HG03060 (cell line): Measurements from ENCODE around the gene RAI14.
"Not testable (repeated sequence)": the region's sequence is repeated elsewhere in the genome, so short reads cannot be mapped to it uniquely, and the experiment has no call there.

Experiments
- ATAC-seq: cut with Tn5 transposase; IDR thresholded peaks from one replicate; pipeline ENCODE4 v1.9.1; 2021; ENCODE audit warnings: low read depth, moderate number of reproducible peaks; ENCODE audit not compliant: unreplicated experiment

Gene RAI14

DNA sequence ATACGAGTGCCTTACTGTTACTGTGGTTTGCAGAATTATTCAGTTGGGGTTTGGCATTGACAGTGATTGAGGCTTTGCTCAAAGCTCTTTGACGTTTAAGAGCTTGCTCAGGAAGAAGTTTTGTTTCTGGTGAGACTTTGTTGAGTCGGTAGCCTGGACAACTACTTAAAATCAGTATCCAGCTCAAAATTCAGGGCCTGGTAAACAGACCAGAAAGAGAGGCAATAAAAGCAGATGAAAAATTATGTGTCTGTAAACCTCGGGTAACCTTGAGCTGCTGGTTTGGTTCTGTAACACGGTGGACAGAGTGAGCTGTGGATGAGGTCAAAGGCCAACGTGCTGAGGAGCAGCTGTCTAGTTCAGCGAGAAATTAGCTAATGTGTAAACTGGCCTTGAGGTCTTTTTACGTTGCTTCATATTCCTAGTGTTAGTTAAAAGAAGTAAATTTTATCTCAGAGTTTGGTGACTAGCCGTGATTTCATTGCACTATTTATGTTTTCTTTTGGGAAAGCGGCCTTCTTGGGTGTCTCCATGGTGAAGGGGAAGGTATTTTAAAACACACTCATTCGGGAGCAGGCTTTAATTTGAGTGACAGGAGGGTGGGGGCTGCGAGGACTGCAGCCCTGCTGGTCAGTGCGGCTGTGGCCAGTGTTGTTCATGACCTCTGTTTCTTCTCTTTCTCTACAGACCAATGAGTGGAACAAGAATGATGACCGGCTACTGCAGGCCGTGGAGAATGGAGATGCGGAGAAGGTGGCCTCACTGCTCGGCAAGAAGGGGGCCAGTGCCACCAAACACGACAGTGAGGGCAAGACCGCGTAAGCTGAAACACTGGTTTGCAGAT lies 100.9 kb downstream of the RAI14 start:
- ATAC-seq: no peak

DNA sequence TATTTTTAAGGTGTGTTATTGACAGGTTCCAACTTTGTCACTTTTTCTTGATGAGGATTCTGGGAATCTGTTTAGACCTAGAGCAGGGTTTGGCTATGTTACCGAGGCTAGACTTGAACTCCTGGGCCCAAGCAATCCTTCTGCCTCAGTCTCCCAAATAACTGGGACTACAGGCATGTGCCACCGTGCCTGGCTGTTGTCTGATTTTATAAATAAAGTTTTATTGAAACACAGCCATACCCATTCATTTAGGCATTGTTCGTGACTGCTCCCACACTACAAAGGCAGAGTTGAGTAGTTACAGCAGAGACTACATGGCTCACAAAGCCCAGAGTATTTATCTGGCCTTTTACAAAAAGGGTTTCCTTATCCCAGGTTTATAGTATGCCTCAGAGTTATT lies 102.4 kb downstream of the RAI14 start:
- ATAC-seq: no peak

DNA sequence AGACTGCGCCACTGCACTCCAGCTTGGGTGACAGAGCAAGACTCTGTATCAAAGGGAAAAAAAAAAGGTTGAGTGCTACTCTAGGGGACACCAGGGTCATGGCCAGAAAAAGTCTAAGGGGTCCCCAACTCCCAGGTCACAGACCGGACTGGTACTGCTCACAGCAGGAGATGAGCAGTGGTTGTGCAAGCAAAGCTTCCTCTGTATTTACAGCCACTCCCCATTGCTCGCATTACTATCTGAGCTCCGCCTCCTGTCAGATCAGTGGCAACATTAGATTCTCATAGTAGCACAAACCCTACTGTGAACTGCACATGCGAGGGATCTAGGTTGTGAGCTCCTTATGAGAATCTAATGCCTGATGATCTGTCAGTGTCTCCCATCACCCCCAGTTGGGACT lies 103.1 kb downstream of the RAI14 start:
- not testable (repeated sequence) for ATAC-seq

DNA sequence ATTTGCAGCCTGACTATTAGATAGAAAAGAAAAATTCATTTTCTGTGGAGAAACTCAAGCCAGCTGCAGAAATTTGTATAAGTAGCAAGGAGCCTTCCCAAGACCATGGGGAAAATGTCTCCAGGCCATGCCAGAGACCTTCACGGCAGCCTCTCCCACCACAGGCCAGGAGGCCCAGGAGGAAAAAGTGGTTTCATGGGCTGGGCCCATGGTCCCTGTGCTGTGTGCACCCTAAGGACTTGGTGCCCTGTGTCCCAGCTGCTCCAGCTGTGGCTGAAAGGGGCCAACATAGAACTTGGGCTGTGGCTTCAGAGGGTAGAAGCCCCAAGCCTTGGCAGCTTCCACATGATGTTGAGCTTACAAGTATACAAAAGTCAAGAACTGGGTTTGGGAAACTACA lies 109.5 kb downstream of the RAI14 start:
- no peak for ATAC-seq

GRCh38 chr5:34767180-34767579 lies 111.1 kb downstream of the RAI14 start:
- ATAC-seq: no peak

- no peak for ATAC-seq
These were observed 114.4 kb downstream of the RAI14 start for GRCh38 chr5:34770486-34770885.

DNA sequence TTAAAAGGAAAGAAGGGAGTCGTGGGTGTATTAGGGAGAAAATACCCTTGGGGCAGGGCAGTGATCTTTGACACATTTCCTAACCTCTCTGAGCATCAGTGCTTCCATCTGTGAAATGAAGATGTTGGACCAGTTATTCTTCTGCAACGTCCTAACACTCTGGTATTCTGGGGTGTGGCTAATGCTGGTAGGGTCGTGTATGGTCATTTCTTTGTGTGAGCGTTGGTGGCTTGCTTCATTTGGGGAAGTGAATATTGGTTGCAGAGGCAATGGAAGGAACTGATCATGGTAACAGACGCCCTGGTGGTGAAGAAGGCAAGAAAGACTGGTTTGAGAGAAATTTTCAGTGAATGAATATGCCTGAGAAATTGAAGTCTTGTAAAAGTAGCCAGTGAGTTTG lies 114.9 kb downstream of the RAI14 start:
- ATAC-seq: no peak

GRCh38 chr5:34772267-34773098 lies 116.4 kb downstream of the RAI14 start:
- no peak for ATAC-seq

GRCh38 chr5:34774139-34774538 lies 118.0 kb downstream of the RAI14 start:
- no peak for ATAC-seq

GRCh38 chr5:34774678-34775077 lies 118.5 kb downstream of the RAI14 start:
- ATAC-seq: not testable (repeated sequence)

- ATAC-seq: no peak
These were observed 119.8 kb downstream of the RAI14 start for GRCh38 chr5:34775886-34776285.

DNA sequence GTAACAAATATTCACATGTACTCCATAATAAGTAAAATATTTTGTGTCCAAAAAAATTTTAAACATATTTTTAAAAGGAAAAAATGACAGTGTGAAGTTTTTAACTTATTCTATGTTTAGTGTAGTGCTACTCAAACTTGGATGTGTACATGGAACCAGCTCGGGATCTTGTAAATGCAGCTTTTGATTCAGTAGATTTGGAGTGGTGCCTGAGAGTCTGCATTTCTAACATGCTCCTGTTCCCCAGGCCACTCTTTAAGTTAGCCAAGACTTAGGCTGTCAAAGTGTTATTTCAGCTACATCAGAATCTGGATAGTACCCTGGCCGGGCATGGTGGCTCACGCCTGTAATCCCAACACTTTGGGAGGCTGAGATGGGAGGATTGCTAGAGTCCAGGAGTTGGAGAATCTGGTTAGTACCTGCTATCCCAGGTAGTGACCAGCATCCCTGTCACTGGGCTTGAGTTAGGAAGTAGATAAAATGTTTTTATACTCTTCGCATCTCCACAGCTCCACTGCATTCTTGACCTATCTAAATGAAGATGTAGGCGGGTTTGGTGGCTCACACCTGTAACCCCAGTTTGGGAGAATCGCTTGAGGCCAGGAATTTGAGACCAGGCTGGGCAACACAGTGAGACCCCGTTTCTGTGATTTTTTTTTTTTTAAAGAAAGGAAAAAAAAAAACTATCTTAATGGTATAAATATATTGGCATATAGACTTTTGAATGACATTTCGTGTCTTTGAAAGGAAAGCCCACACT lies 122.1 kb downstream of the RAI14 start:
- ATAC-seq: no peak

- not testable (repeated sequence) for ATAC-seq
These were observed 127.8 kb downstream of the RAI14 start for GRCh38 chr5:34783892-34784291.

GRCh38 chr5:34787035-34787434 lies 130.9 kb downstream of the RAI14 start:
- ATAC-seq: no peak

- ATAC-seq: no peak
These were observed 132.9 kb downstream of the RAI14 start for GRCh38 chr5:34789021-34789531.

DNA sequence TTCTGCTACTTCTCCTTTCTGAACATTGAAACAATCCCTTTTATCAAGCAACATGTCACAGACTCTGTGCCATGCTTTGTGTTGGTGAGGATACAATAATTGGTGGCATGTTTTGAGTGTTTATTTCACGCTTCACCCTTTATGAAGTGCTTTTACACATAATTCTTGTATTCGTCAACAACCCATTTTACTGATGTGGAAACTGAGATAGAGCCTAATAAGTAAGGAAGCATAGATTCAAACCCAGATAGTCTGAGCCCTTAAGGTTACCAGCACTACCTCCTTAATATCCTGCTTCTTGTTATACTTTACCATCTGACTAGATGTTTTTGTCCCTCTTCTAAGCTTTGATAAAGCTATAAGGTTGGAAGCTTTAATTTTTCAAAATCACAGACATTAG lies 133.5 kb downstream of the RAI14 start:
- no peak for ATAC-seq

DNA sequence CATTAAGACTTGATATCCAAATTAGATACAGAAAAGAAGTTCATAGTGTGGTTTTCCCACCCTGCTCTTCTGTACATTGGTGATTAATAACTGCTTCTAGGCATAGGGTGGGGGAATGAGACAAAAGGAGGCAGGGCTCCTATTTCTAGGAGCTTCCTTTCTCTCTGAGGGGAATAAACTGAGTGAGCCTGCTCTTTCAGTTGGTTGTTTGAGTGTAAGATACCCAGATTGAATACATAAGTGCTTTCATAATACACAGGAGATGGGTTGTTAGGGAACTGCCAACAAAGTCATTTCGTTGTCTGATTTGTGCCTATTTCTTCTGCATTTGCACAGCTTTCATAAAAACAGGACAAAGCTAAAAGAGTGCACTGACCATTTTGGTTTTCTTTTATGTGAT lies 133.9 kb downstream of the RAI14 start:
- no peak for ATAC-seq

DNA sequence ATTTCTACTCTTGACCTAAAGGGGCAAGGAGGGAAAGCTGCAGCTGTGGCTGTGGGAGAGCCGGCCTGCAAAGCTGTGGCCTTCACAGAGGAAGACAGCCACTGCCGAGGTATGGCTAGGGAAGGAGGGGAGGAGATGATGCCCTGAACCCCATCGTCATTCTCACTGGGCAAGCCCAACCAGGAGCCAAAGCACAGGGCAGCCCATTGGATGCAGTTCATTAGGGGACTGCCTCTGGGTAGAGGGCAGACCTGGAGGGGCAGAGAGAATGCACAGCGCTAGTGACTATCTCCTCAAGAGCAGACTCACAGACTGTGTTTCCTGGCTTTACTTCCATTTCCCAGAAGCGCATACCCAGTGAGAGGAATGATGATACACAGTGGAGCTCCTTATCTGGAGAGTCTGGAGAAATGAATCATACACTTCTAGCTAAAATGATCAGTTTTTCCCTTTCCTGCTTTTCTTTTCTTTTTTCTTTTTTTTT lies 135.7 kb downstream of the RAI14 start:
- no peak for ATAC-seq

DNA sequence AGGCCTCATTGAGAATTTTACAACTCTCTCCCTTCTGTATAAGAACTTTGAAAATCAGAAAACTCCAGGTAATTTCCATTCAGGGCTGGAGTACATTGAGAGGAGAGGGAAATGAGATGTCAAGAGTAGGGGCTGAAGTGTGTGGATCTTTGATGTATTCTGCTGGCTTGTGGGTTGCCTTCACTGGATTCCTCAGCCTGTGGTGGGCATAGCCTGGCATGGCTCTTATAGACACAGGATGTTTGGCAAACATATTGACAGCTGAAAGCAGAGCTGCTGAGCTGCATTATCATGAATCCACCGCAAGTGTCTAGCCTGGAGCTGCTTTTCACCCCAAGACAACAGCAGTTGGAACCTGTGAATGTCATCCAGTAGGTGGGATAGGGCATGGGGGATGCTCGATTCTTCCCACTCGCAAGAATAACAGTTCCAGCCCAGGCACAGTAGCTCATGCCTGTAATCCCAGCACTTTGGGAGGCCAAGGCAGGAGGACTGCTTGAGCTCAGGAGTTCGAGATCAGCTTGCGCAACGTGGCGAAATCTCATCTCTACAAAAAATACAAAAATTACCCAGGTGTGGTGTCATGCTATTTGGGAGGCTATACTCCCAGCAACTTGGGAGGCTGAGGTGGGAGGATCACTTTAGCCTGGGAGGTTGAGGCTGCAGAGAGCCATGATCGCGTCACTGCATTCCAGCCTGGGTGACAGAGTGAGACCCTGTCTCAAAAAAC lies 146.9 kb downstream of the RAI14 start:
- ATAC-seq: no peak
